ENCODE data around the gene PEAK1. TPM values are rescaled to one million over a fixed set of nuclear protein-coding genes. Genes with fewer than 3 reads are reported as not detected.
A peak's percentile ranks its signal among the peaks of the same experiment; 100 is the strongest.

PEAK1 gene
- total RNA-seq, 2 donors from 2014 or later: 38.0 to 41.4 TPM

- Mint-ChIP-seq H3K4me1 (ENCODE audit: low read depth in 2 of 2) (peaks cover 23 to 26% of the 10 kb centered on the region in 2 donors), H3K36me3 (peaks cover 28% of the 10 kb centered on the region), H3K4me3 (no peak overlapping the region), H3K9me3 (peaks cover 10% of the 10 kb centered on the region), H3K27ac (no peak overlapping the region), H3K27me3 (no peaks in the 10 kb centered on the region)
- ATAC-seq (no peak), DNase-seq (ENCODE audit: low spot score) (no peak)
These were observed 17.0 kb downstream of the PEAK1 start for GRCh38 chr15:77402740-77403379.

GRCh38 chr15:77400258-77400657, 19.6 kb downstream of the PEAK1 start:
- peaks cover 25% of the 10 kb centered on the region for H3K9me3 Mint-ChIP-seq
- peaks cover 10 to 18% of the 10 kb centered on the region in 2 donors for H3K4me1 Mint-ChIP-seq (ENCODE audit: low read depth in 2 of 2)
- no peaks in the 10 kb centered on the region for H3K27me3 Mint-ChIP-seq

DNA sequence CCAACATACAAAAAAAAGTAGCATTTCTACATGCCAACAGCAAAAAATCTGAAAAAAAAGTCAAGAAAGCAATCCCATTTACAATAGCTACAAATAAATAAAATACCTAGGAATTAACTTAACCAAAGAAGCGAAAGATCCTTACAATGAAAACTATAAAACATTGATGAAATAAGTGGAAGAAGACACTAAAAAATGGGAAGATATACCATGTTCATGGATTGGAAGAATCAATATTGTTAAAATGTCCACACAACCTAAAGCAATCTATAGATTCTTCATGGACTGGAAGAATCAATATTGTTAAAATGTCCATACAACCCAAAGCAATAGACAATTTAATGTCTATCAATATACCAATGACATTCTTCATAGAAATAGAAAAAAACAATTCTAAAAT, 21.0 kb downstream of the PEAK1 start:
- H3K27me3 Mint-ChIP-seq: no peaks in the 10 kb centered on the region
- H3K4me1 Mint-ChIP-seq (ENCODE audit: low read depth in 2 of 2): peaks cover 10 to 21% of the 10 kb centered on the region in 2 donors
- peaks cover 29% of the 10 kb centered on the region for H3K9me3 Mint-ChIP-seq
- H3K27ac Mint-ChIP-seq: no peak overlapping the region
- H3K36me3 Mint-ChIP-seq: peaks cover 51% of the 10 kb centered on the region
- DNase-seq (ENCODE audit: low spot score) (no peak), ATAC-seq (no peak)
- no peak overlapping the region for H3K4me3 Mint-ChIP-seq

More at GRCh38 chr15:77400258-77400657, 19.6 kb downstream of the PEAK1 start:
- no peak overlapping the region for H3K4me3 Mint-ChIP-seq
- ATAC-seq: no peak
- DNase-seq (ENCODE audit: low spot score): no peak
- no peak overlapping the region for H3K27ac Mint-ChIP-seq
- peaks cover 46% of the 10 kb centered on the region for H3K36me3 Mint-ChIP-seq

DNA sequence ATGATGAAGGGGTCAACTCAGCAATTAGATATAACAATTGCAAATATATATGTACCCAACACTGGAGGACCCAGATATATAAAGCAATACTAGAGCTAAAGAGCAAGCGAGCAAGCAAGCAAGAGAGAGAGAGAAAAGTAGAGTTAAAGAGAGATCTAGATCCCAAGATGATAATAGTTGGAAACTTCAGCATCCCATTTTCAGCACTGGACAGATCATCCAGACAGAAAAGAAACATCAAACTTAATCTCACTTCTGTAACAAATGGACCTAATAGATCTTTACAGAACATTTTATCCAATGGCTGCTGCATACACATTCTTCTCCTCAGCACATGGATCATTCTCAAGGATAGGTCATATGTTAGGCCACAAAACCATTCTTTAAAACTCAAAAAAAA, 23.2 kb downstream of the PEAK1 start:
- H3K27me3 Mint-ChIP-seq: no peaks in the 10 kb centered on the region
- peaks cover 51% of the 10 kb centered on the region for H3K36me3 Mint-ChIP-seq

DNA sequence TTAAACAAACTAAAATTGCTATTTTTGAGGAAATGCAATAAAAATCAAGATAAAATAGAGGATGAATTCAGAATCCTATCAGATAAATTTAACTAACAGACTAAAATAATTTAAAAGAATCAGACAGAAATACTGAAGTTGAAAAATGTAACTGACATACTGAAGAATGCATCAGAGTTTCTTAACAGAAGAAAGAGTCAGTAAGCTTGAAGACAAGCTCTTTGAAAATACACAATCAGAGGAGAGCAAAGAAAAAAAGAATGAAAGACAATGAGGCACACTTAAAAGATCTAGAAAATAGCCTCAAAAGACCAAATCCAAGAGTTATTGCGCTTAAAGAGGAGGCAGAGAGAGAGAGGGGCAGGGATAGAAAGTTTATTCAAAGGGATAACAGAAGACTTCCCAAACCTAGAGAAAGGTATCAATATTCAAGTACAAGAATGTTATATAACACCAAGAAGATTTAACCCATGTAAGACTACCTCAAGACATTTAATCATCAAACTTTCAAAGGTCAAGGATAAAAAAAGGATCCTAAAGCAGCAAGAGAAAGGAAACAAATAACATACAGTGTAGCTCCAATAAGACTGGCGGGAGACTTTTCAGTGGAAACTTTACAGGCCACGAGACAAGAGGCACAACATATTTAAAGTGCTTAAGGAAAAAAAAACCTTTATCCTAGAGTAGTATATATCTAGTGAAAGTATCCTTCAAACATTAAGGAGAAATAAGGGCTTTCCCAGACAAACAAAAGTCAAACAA, 24.7 kb downstream of the PEAK1 start:
- Mint-ChIP-seq H3K9me3 (peaks cover 27% of the 10 kb centered on the region), H3K4me3 (no peak overlapping the region), H3K36me3 (peaks cover 50% of the 10 kb centered on the region), H3K27ac (no peak overlapping the region), H3K4me1 (ENCODE audit: low read depth in 2 of 2) (peaks cover 0 to 23% of the 10 kb centered on the region in 2 donors), H3K27me3 (no peaks in the 10 kb centered on the region)
- DNase-seq (ENCODE audit: low spot score) (no peak), ATAC-seq (no peak)

More for the DNA sequence above, 23.2 kb downstream of the PEAK1 start:
- no peak overlapping the region for H3K27ac Mint-ChIP-seq
- H3K9me3 Mint-ChIP-seq: peaks cover 29% of the 10 kb centered on the region
- peaks cover 4 to 26% of the 10 kb centered on the region in 2 donors for H3K4me1 Mint-ChIP-seq (ENCODE audit: low read depth in 2 of 2)
- no peak overlapping the region for H3K4me3 Mint-ChIP-seq
- DNase-seq (ENCODE audit: low spot score) (no peak), ATAC-seq (no peak)

GRCh38 chr15:77393471-77393840, 26.4 kb downstream of the PEAK1 start:
- Mint-ChIP-seq H3K27ac (no peak overlapping the region), H3K4me1 (ENCODE audit: low read depth in 2 of 2) (peaks cover 3 to 25% of the 10 kb centered on the region in 2 donors), H3K4me3 (no peak overlapping the region), H3K27me3 (no peaks in the 10 kb centered on the region), H3K36me3 (peaks cover 34% of the 10 kb centered on the region), H3K9me3 (peaks cover 24% of the 10 kb centered on the region)
- ATAC-seq (no peak), DNase-seq (ENCODE audit: low spot score) (no peak)

DNA sequence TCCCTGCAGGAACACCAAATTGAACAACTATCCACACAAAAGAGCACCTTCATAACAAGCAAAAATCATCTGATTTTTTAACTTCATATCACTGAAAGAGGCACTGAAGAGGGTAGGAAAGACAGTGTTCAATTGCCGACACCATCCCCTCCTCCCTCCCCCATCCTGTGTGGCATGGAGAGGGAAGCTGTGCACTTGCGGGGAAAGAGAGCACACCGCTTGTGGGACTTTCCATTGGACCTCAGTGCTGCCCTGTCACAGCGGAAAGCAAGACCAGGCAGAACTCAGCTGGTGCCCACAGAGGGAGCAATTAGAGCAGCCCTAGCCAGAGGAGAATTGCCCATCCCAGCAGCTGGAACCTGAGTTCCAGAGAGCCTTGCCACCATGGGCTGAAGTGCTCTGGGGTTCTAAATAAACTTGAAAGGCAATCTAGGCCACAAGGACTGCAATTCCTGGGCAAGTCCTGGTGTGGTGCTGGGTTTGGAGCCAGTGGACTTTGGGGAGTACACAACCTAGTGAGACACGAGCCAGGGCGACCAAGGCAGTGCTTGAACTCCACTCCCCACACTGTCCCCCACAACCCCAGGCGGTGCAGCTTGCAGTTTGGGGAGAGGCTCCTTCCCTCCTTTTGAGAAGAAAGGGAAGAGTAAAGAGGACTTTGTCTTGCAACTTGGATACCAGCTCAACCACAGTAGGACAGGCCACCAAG, 27.0 kb downstream of the PEAK1 start:
- no peak overlapping the region for H3K4me3 Mint-ChIP-seq
- H3K9me3 Mint-ChIP-seq: peaks cover 19% of the 10 kb centered on the region
- ATAC-seq (no peak), DNase-seq (ENCODE audit: low spot score) (no peak)
- no peaks in the 10 kb centered on the region for H3K27me3 Mint-ChIP-seq
- peaks cover 3 to 23% of the 10 kb centered on the region in 2 donors for H3K4me1 Mint-ChIP-seq (ENCODE audit: low read depth in 2 of 2)
- H3K27ac Mint-ChIP-seq: no peak overlapping the region
- H3K36me3 Mint-ChIP-seq: peaks cover 29% of the 10 kb centered on the region

- ATAC-seq (no peak), DNase-seq (ENCODE audit: low spot score) (no peak)
- no peak overlapping the region for H3K27ac Mint-ChIP-seq
- peaks cover 11% of the 10 kb centered on the region for H3K9me3 Mint-ChIP-seq
- H3K4me1 Mint-ChIP-seq (ENCODE audit: low read depth in 2 of 2): peaks cover 3 to 20% of the 10 kb centered on the region in 2 donors
- H3K4me3 Mint-ChIP-seq: no peak overlapping the region
- H3K27me3 Mint-ChIP-seq: no peaks in the 10 kb centered on the region
- peaks cover 17% of the 10 kb centered on the region for H3K36me3 Mint-ChIP-seq
These were observed 28.4 kb downstream of the PEAK1 start for GRCh38 chr15:77391372-77391951.

DNA sequence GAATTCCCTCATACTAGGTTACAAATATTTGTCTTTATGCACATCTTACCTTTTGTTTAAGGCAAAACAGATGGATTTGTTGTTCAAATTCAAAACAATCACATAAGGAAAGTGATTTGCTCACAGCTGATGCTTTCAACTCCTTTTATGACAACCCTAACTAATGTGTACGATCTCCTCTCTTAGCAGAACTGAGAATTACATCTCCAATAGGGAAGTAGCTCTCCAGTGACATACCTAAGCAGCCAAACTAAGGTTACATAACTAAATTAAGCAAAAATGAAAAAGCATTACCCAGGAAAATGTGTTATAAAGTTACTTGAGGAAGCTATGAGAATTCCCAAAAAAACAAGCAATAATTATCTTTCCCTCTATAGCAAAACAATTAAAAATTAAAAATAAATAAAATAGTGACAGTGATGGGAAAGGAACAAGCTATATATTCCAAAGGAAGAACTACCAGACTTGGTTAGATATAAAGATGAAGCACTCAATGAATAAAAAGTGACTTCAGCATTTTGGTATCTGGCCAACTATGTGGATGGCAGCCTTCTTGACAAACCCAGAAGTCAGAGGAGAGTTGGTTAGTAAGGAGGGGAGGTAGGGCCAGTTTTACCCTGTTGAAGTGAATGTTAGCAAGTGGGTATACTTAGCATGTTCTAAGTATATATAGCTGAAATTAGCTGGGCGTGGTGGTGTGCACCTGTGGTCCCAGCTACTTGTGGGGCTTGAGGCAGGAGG, 32.4 kb downstream of the PEAK1 start:
- DNase-seq (ENCODE audit: low spot score) (no peak), ATAC-seq (no peak)
- no peaks in the 10 kb centered on the region for H3K36me3 Mint-ChIP-seq
- H3K4me3 Mint-ChIP-seq: no peak overlapping the region
- no peak overlapping the region for H3K27ac Mint-ChIP-seq
- peaks cover 18 to 20% of the 10 kb centered on the region in 2 donors for H3K4me1 Mint-ChIP-seq (ENCODE audit: low read depth in 2 of 2)
- no peaks in the 10 kb centered on the region for H3K27me3 Mint-ChIP-seq
- H3K9me3 Mint-ChIP-seq: no peaks in the 10 kb centered on the region

DNA sequence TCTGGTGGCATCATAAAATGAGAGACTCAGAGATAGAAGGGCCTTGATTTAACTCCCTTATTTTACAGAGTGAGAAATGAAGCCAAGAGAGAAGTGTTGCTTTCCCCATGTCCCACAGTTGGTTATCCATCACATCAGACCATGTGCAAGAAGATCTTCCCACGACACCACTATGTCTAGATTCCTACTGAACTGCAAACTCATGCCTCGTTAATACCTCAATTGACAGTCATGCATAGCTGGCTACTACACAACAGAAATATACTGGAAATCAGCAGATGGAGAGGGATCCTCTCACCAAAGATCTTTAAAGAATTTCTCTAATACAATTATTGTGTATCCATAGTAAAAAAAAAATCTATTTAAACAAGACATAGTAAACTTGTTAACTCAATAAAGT, 33.3 kb downstream of the PEAK1 start:
- Mint-ChIP-seq H3K4me3 (no peak overlapping the region), H3K27ac (no peak overlapping the region), H3K4me1 (ENCODE audit: low read depth in 2 of 2) (peaks cover 25% of the 10 kb centered on the region in 2 donors), H3K27me3 (no peaks in the 10 kb centered on the region), H3K36me3 (no peaks in the 10 kb centered on the region), H3K9me3 (no peaks in the 10 kb centered on the region)
- DNase-seq (ENCODE audit: low spot score) (no peak), ATAC-seq (no peak)

GRCh38 chr15:77384589-77385359, 35.1 kb downstream of the PEAK1 start:
- no peaks in the 10 kb centered on the region for H3K9me3 Mint-ChIP-seq
- peak overlapping the region in 1 of 2 donors; percentile 42 for H3K27ac Mint-ChIP-seq
- H3K4me1 Mint-ChIP-seq (ENCODE audit: low read depth in 2 of 2): peaks cover 22 to 25% of the 10 kb centered on the region in 2 donors
- peak overlapping the region; percentile 14 for H3K4me3 Mint-ChIP-seq
- no peak for ATAC-seq
- H3K36me3 Mint-ChIP-seq: no peaks in the 10 kb centered on the region
- H3K27me3 Mint-ChIP-seq: no peaks in the 10 kb centered on the region
- no peak for DNase-seq (ENCODE audit: low spot score)

DNA sequence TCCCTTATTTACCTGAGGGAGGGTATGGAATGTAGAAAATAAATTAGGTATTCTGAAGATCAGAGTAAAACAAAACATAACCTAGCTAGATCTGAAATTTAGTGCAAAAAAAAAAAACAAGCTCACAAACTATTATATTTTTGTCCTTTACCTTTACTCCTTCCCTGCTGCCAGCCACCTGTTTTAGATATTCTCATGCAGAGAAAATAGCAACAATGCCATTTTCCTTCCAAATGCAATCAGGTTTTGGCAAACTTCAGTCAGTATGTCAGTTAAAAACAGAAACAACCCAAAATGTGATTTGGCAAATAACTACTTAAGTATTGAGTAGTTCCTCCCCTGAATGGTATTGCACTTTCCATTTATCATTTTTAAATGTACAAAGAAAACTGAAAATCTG, 35.8 kb downstream of the PEAK1 start:
- Mint-ChIP-seq H3K36me3 (no peaks in the 10 kb centered on the region), H3K27me3 (no peaks in the 10 kb centered on the region), H3K4me1 (ENCODE audit: low read depth in 2 of 2) (peaks cover 21 to 24% of the 10 kb centered on the region in 2 donors), H3K9me3 (no peaks in the 10 kb centered on the region), H3K27ac (no peak overlapping the region), H3K4me3 (no peak overlapping the region)
- DNase-seq (ENCODE audit: low spot score) (no peak), ATAC-seq (no peak)

- no peak overlapping the region for H3K27ac Mint-ChIP-seq
- no peaks in the 10 kb centered on the region for H3K36me3 Mint-ChIP-seq
- ATAC-seq (no peak), DNase-seq (ENCODE audit: low spot score) (no peak)
- H3K4me1 Mint-ChIP-seq (ENCODE audit: low read depth in 2 of 2): peaks cover 20% of the 10 kb centered on the region in 2 donors
- no peaks in the 10 kb centered on the region for H3K27me3 Mint-ChIP-seq
- no peaks in the 10 kb centered on the region for H3K9me3 Mint-ChIP-seq
- H3K4me3 Mint-ChIP-seq: no peak overlapping the region
These were observed 39.9 kb downstream of the PEAK1 start for GRCh38 chr15:77380033-77380432.

Measured in natural killer cell treated with Interleukin-12 subunit alpha and Interleukin-12 subunit beta and Interleukin-15 and Interleukin-18, amount 100 ng/mL, for 72 hours (primary cell).